Neural progenitor cell (in vitro differentiated cells): ENCODE data around the gene LRP1-AS.

Source experiments
- CTCF ChIP-seq: fragments of 200-600 bp; sonication (generic); IDR thresholded peaks from 2 replicates; pipeline ENCODE4 v1.5.1; 2017; ENCODE audit warnings: antibody characterized with exemption, mild to moderate bottlenecking
- EZH2 ChIP-seq: fragments of 200-600 bp; sonication (generic); IDR thresholded peaks from 2 replicates; pipeline ENCODE4 v1.6.1; 2017; ENCODE audit warnings: antibody characterized with exemption, mild to moderate bottlenecking, moderate library complexity
- EZH2phosphoT487 ChIP-seq: fragments of 200-600 bp; sonication (generic); IDR thresholded peaks from 2 replicates; pipeline ENCODE4 v1.6.1; 2017; ENCODE audit warnings: antibody characterized with exemption

- TF ChIP-seq CTCF (no peak), EZH2 (no peak), EZH2phosphoT487 (no peak)
Observed at GRCh38 chr12:57170408-57170807, 23.0 kb upstream of the LRP1-AS start.
